Breast epithelium (tissue), 3 donors: ENCODE results near the gene SHROOM2.

Experiments
- POLR2AphosphoS5 ChIP-seq, 3 donors: sonication (generic); formaldehyde crosslinking; IDR thresholded peaks; one replicate each; pipeline ENCODE4 v1.6.1; 2017; ENCODE audit warnings: antibody characterized with exemption in 3 of 3
- TF ChIP-seq, protein P1 (sequence below), 3 donors: fragments of 450-650 bp; IDR thresholded peaks; one replicate each; pipeline ENCODE4 v1.5.1; 2016 to 2017; ENCODE audit warnings: antibody characterized with exemption in 3 of 3, mild to moderate bottlenecking in 3 of 3, moderate library complexity in 3 of 3

- no peak for TF ChIP-seq POLR2AphosphoS5 (IDR thresholded peaks at IDR 0.05)
- TF ChIP-seq, protein P1, sequence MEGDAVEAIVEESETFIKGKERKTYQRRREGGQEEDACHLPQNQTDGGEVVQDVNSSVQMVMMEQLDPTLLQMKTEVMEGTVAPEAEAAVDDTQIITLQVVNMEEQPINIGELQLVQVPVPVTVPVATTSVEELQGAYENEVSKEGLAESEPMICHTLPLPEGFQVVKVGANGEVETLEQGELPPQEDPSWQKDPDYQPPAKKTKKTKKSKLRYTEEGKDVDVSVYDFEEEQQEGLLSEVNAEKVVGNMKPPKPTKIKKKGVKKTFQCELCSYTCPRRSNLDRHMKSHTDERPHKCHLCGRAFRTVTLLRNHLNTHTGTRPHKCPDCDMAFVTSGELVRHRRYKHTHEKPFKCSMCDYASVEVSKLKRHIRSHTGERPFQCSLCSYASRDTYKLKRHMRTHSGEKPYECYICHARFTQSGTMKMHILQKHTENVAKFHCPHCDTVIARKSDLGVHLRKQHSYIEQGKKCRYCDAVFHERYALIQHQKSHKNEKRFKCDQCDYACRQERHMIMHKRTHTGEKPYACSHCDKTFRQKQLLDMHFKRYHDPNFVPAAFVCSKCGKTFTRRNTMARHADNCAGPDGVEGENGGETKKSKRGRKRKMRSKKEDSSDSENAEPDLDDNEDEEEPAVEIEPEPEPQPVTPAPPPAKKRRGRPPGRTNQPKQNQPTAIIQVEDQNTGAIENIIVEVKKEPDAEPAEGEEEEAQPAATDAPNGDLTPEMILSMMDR (IDR thresholded peaks at IDR 0.05), result no peak
Observed at GRCh38 chrX:9847071-9847470, 60.8 kb downstream of the SHROOM2 start.
